GDM1 (cell line): Measurements from ENCODE around the gene EPB41L5.
"Not testable (repeated sequence)": the region's sequence is repeated elsewhere in the genome, so short reads cannot be mapped to it uniquely, and the experiment has no call there.

Experiments used
- DNase-seq: peaks from one replicate; lab custom pipeline; 2025; lab: John Stamatoyannopoulos, UW

The EPB41L5 gene

GRCh38 chr2:120029672-120030640 lies 17.1 kb downstream of the EPB41L5 start:
- DNase-seq: no peak

GRCh38 chr2:120032297-120032696 lies 19.4 kb downstream of the EPB41L5 start:
- no peak for DNase-seq

- no peak for DNase-seq
Measured at GRCh38 chr2:120034027-120034426, 21.1 kb downstream of the EPB41L5 start.

- DNase-seq: no peak
Measured at GRCh38 chr2:120034621-120035020, 21.7 kb downstream of the EPB41L5 start.

- no peak for DNase-seq
Measured at GRCh38 chr2:120036145-120036544, 23.3 kb downstream of the EPB41L5 start.

- DNase-seq: no peak
Measured at GRCh38 chr2:120037995-120038541, 25.2 kb downstream of the EPB41L5 start.

GRCh38 chr2:120042359-120042758 lies 29.5 kb downstream of the EPB41L5 start:
- DNase-seq: no peak

GRCh38 chr2:120044336-120044735 lies 31.5 kb downstream of the EPB41L5 start:
- DNase-seq: no peak

GRCh38 chr2:120045775-120046174 lies 32.9 kb downstream of the EPB41L5 start:
- DNase-seq: not testable (repeated sequence)

- not testable (repeated sequence) for DNase-seq
Measured at GRCh38 chr2:120046252-120046651, 33.4 kb downstream of the EPB41L5 start.

GRCh38 chr2:120052597-120052996 lies 39.7 kb downstream of the EPB41L5 start:
- no peak for DNase-seq

- no peak for DNase-seq
Measured at GRCh38 chr2:120053891-120054290, 41.0 kb downstream of the EPB41L5 start.

GRCh38 chr2:120059483-120059882 lies 46.6 kb downstream of the EPB41L5 start:
- DNase-seq: no peak

GRCh38 chr2:120060088-120060623 lies 47.3 kb downstream of the EPB41L5 start:
- no peak for DNase-seq

- DNase-seq: no peak
Measured at GRCh38 chr2:120064664-120065063, 51.8 kb downstream of the EPB41L5 start.

GRCh38 chr2:120066800-120067547 lies 54.1 kb downstream of the EPB41L5 start:
- no peak for DNase-seq

GRCh38 chr2:120068040-120068658 lies 55.3 kb downstream of the EPB41L5 start:
- not testable (repeated sequence) for DNase-seq

GRCh38 chr2:120075545-120075944 lies 62.7 kb downstream of the EPB41L5 start:
- DNase-seq: no peak

- DNase-seq: no peak
Measured at GRCh38 chr2:120077896-120078295, 65.0 kb downstream of the EPB41L5 start.

GRCh38 chr2:120079647-120080046 lies 66.8 kb downstream of the EPB41L5 start:
- DNase-seq: no peak

- DNase-seq: no peak
Measured at GRCh38 chr2:120091436-120091835, 78.6 kb downstream of the EPB41L5 start.

GRCh38 chr2:120094795-120095194 lies 81.9 kb downstream of the EPB41L5 start:
- no peak for DNase-seq
